Stomach (tissue), 4 donors: ENCODE results near the gene ENO3.

Source experiments
- POLR2A ChIP-seq, 4 donors: fragments of 450-650 bp; IDR thresholded peaks; one replicate each; pipeline ENCODE4 v1.6.1; 2016; ENCODE audit warnings: antibody characterized with exemption in 4 of 4, control low read depth in 2 of 4, mild to moderate bottlenecking in 1 of 4, moderate library complexity in 1 of 4
- POLR2AphosphoS5 ChIP-seq, 3 donors: sonication (generic); formaldehyde crosslinking; IDR thresholded peaks; one replicate each; pipeline ENCODE4 v1.6.1; 2016; ENCODE audit warnings: antibody characterized with exemption in 3 of 3
- TF ChIP-seq, protein P1 (sequence below), 7 experiments: fragments of 450-650 bp in 4 of 7; fragments of 200-600 bp in 3 of 7; sonication (generic) in 3 of 7; IDR thresholded peaks; one replicate each; pipeline ENCODE4 v1.5.1; 2016 to 2019; ENCODE audit warnings: antibody characterized with exemption in 7 of 7, control low read depth in 2 of 7, mild to moderate bottlenecking in 1 of 7

DNA sequence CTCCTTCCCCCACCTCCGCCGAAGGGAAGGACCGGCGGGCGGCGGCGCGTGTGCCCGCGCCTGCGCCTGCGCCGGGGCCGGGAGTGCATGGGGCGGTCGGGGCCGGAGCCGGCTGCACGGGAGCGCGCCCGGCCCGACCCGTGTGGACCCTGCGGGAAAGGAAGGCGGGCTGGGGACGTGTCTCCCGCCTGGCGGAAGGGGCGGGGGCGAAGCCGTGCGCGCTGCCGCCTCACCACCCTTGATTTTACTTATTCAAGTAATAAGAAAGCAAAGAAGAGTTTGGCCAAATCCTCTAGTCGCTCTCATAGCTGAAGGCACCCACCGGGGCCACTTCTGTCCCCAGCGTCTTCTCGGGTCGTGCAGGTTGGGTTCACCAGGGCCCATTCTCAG, 2.0 kb upstream of the ENO3 start:
- TF ChIP-seq, protein P1, sequence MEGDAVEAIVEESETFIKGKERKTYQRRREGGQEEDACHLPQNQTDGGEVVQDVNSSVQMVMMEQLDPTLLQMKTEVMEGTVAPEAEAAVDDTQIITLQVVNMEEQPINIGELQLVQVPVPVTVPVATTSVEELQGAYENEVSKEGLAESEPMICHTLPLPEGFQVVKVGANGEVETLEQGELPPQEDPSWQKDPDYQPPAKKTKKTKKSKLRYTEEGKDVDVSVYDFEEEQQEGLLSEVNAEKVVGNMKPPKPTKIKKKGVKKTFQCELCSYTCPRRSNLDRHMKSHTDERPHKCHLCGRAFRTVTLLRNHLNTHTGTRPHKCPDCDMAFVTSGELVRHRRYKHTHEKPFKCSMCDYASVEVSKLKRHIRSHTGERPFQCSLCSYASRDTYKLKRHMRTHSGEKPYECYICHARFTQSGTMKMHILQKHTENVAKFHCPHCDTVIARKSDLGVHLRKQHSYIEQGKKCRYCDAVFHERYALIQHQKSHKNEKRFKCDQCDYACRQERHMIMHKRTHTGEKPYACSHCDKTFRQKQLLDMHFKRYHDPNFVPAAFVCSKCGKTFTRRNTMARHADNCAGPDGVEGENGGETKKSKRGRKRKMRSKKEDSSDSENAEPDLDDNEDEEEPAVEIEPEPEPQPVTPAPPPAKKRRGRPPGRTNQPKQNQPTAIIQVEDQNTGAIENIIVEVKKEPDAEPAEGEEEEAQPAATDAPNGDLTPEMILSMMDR (IDR thresholded peaks at IDR 0.05): no peak
- TF ChIP-seq POLR2A (IDR thresholded peaks at IDR 0.05) (no peak), POLR2AphosphoS5 (IDR thresholded peaks at IDR 0.05) (peak; percentile 3 to 80 (median 39))
